OCI-LY7 (cell line): ENCODE data around the gene IGF2BP2.

Experiments
- CTCF ChIP-seq: fragments of 200-600 bp; sonication (generic); conservative IDR thresholded peaks from 2 replicates; pipeline ENCODE4 v1.5.1; 2014; ENCODE audit warnings: mild to moderate bottlenecking, antibody characterized with exemption, low read length, moderate library complexity, mixed read lengths
- EZH2phosphoT487 ChIP-seq: fragments of 200-600 bp; sonication (generic); IDR thresholded peaks from 2 replicates; pipeline ENCODE4 v1.6.1; 2018; ENCODE audit warnings: low read depth, borderline replicate concordance, mild to moderate bottlenecking, mixed run types, antibody characterized with exemption, low read length, moderate library complexity, mixed read lengths

- no peak for TF ChIP-seq EZH2phosphoT487
- no peak for TF ChIP-seq CTCF
Observed at GRCh38 chr3:185716436-185717108, 108.3 kb downstream of the IGF2BP2 start.
